Upper lobe of left lung (tissue), 6 donors: ENCODE data around the gene CTTN. TPM values are rescaled to one million over a fixed set of nuclear protein-coding genes. Genes with fewer than 3 reads are reported as not detected.
"Not testable (repeated sequence)": the region's sequence is repeated elsewhere in the genome, so short reads cannot be mapped to it uniquely, and the experiment has no call there.

Experiments used
- ATAC-seq, 2 donors: fragments of 200-7000 bp; cut with Tn5 transposase; one replicate each; pipeline ENCODE4 v1.9.1; 2022; ENCODE audit warnings: mild to moderate bottlenecking in 2 of 2, moderate library complexity in 2 of 2; ENCODE audit not compliant: low FRiP score in 2 of 2
- DNase-seq, 2 donors: peaks; one replicate each; pipeline ENCODE4 v3.0.0-alpha.2; 2019 to 2020
- H3K27ac ChIP-seq, 4 donors: fragments of 200-600 bp; sonication (generic); one replicate each; pipeline ENCODE4 v1.5.1; 2016 to 2019
- H3K27me3 ChIP-seq, 4 donors: fragments of 200-600 bp; sonication (generic); one replicate each; pipeline ENCODE4 v1.5.1; 2017 to 2019
- H3K36me3 ChIP-seq, 4 donors: fragments of 200-600 bp; sonication (generic); one replicate each; pipeline ENCODE4 v1.5.1; 2016 to 2019
- H3K4me1 ChIP-seq, 4 donors: fragments of 200-600 bp; sonication (generic); one replicate each; pipeline ENCODE4 v1.5.1; 2018 to 2019
- H3K4me3 ChIP-seq, 4 donors: fragments of 200-600 bp; sonication (generic); one replicate each; pipeline ENCODE4 v1.5.1; 2017 to 2019; ENCODE audit warnings: mild to moderate bottlenecking in 2 of 4, moderate library complexity in 1 of 4
- H3K9me3 ChIP-seq, 4 donors: fragments of 200-600 bp; sonication (generic); one replicate each; pipeline ENCODE4 v1.5.1; 2018 to 2019
- EP300 ChIP-seq, 4 donors: sonication (generic); formaldehyde crosslinking; IDR thresholded peaks; one replicate each; pipeline ENCODE4 v1.5.1; 2017; ENCODE audit warnings: antibody characterized with exemption in 4 of 4, control low read depth in 2 of 4
- POLR2A ChIP-seq, 4 donors: fragments of 450-650 bp; IDR thresholded peaks; one replicate each; pipeline ENCODE4 v1.5.1; 2016 to 2017; ENCODE audit warnings: antibody characterized with exemption in 4 of 4, mild to moderate bottlenecking in 2 of 4
- POLR2AphosphoS5 ChIP-seq, 2 donors: sonication (generic); formaldehyde crosslinking; IDR thresholded peaks; one replicate each; pipeline ENCODE4 v1.5.1; 2017; ENCODE audit warnings: antibody characterized with exemption in 2 of 2
- WGBS, 2 donors: methylation state at CpG; one replicate each; pipeline ENCODE4 v1.1.5; 2017 to 2018; 5-methylcytosine and 5-hydroxymethylcytosine counted together
- total RNA-seq, 6 donors: library from RNA; depleted of rRNA in 4 of 6; stranded (reverse); fragments of >200 nt in 4 of 6; gene quantifications; one replicate each; pipeline versions ENCODE4 v1.1.0 to v1.2.1, GENCODE V29; 2016 to 2021
- TF ChIP-seq, protein P1 (sequence below), 6 experiments: fragments of 450-650 bp in 4 of 6; fragments of 200-600 bp in 2 of 6; sonication (generic) in 2 of 6; IDR thresholded peaks; one replicate each; pipeline ENCODE4 v1.5.1; 2016 to 2019; ENCODE audit warnings: antibody characterized with exemption in 6 of 6
- donor health status: DM: no; HTN: no; CAD: no; lungs with moderate emphysema.
- donor health status: DM: no; HTN: yes; CAD: no; lungs with severe emphysema.

CTTN gene
- total RNA-seq, 6 donors from 2014 or later: 175 to 413 (median 218) TPM

DNA sequence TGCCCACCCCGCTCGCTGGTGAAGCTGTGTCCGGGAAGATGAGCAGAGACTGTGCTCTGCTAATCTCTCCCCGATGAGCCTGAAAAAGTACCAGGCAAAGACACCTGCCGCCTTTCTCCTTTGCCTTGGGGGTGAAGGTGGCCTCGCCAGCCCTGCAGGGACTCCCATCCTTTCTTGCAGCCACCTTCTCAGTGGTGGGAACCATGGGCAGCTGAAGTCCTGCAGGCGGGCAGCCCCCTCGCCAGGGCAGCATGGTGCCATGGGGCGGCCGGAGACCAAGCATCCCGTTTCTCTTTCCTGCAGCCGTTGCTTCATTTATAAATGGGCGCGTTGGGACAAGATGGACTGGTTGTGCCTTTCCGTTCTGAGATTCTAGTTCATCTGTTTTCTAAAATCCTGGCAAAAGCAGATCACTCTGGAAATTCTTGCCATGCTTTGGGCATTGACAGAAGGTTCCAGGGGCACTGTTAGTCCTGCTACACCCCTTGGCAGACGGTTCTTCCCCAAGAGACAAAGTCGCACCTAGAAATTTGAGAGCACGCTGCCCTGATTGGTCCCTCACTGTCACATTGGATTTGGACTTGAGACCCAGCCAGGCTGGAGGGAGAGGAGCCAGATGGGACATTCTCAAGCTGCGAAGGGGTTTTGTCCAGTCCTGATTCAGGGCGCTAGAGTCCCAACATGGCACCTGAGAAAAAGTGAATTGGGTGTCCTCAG is 7.5 kb downstream of the CTTN start:
- Histone ChIP-seq H3K27me3 (no peaks in the 10 kb centered on the region), H3K4me3 (no peak overlapping the region), H3K36me3 (peaks cover 22 to 55% (median 42%) of the 10 kb centered on the region in 4 donors), H3K9me3 (no peaks in the 10 kb centered on the region), H3K27ac (no peak overlapping the region), H3K4me1 (peaks cover 0 to 11% (median 2%) of the 10 kb centered on the region in 4 donors)
- ATAC-seq (no peak), DNase-seq (no peak)
- 87 to 90% methylated on average over 20 of the region's 20 CpGs for WGBS, 2 donors
- TF ChIP-seq EP300 (IDR thresholded peaks at IDR 0.05) (no peak), POLR2A (IDR thresholded peaks at IDR 0.05) (no peak), POLR2AphosphoS5 (IDR thresholded peaks at IDR 0.05) (no peak)
- TF ChIP-seq, protein P1, sequence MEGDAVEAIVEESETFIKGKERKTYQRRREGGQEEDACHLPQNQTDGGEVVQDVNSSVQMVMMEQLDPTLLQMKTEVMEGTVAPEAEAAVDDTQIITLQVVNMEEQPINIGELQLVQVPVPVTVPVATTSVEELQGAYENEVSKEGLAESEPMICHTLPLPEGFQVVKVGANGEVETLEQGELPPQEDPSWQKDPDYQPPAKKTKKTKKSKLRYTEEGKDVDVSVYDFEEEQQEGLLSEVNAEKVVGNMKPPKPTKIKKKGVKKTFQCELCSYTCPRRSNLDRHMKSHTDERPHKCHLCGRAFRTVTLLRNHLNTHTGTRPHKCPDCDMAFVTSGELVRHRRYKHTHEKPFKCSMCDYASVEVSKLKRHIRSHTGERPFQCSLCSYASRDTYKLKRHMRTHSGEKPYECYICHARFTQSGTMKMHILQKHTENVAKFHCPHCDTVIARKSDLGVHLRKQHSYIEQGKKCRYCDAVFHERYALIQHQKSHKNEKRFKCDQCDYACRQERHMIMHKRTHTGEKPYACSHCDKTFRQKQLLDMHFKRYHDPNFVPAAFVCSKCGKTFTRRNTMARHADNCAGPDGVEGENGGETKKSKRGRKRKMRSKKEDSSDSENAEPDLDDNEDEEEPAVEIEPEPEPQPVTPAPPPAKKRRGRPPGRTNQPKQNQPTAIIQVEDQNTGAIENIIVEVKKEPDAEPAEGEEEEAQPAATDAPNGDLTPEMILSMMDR (IDR thresholded peaks at IDR 0.05): no peak

GRCh38 chr11:70407121-70407520 is 8.8 kb downstream of the CTTN start:
- ATAC-seq (no peak), DNase-seq (no peak)
- Histone ChIP-seq H3K9me3 (no peaks in the 10 kb centered on the region), H3K27me3 (no peaks in the 10 kb centered on the region), H3K36me3 (peaks cover 27 to 68% (median 54%) of the 10 kb centered on the region in 4 donors), H3K27ac (no peak overlapping the region), H3K4me1 (peaks cover 0 to 6% (median 2%) of the 10 kb centered on the region in 4 donors), H3K4me3 (no peak overlapping the region)
- 79 to 89% methylated on average over 13 of the region's 13 CpGs for WGBS, 2 donors
- TF ChIP-seq POLR2AphosphoS5 (IDR thresholded peaks at IDR 0.05) (no peak), POLR2A (IDR thresholded peaks at IDR 0.05) (no peak), EP300 (IDR thresholded peaks at IDR 0.05) (no peak)
- TF ChIP-seq, protein P1 (IDR thresholded peaks at IDR 0.05): no peak

GRCh38 chr11:70407814-70408213 is 9.5 kb downstream of the CTTN start:
- no peaks in the 10 kb centered on the region for H3K27me3 ChIP-seq
- no peak overlapping the region for H3K27ac ChIP-seq

GRCh38 chr11:70408326-70408725 is 10.0 kb downstream of the CTTN start:
- peaks cover 27 to 80% (median 65%) of the 10 kb centered on the region in 4 donors for H3K36me3 ChIP-seq

More at GRCh38 chr11:70407814-70408213, 9.5 kb downstream of the CTTN start:
- H3K36me3 ChIP-seq: peaks cover 27 to 75% (median 60%) of the 10 kb centered on the region in 4 donors
- TF ChIP-seq POLR2AphosphoS5 (IDR thresholded peaks at IDR 0.05): no peak
- no peak overlapping the region for H3K4me3 ChIP-seq
- ATAC-seq (no peak), DNase-seq (no peak)
- no peaks in the 10 kb centered on the region for H3K9me3 ChIP-seq
- 91 to 94% methylated on average over 6 of the region's 6 CpGs for WGBS, 2 donors
- peaks cover 0 to under 1% (median 0%) of the 10 kb centered on the region in 4 donors for H3K4me1 ChIP-seq

DNA sequence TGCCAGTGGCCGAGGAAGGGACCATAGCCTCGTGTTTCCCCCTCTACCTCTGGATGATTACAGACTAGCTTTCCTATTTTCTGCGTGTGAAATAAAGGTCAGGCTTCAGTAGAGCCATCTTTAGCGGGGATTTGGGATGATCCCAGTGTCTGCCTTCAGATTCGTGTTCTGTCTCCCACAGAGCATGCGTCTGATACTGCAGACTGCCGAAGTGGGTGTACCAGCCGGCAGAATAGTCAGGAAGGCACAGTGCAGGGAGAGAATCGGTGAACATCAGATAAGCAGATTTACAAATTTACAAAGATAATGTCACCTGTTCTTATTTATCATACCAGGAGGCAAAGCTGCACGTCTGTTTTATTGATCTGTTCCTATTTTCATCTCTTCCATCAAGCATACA is 11.1 kb downstream of the CTTN start:
- Histone ChIP-seq H3K4me1 (no peaks in the 10 kb centered on the region), H3K36me3 (peaks cover 27 to 90% (median 74%) of the 10 kb centered on the region in 4 donors), H3K27ac (no peak overlapping the region), H3K4me3 (no peak overlapping the region), H3K9me3 (no peaks in the 10 kb centered on the region), H3K27me3 (no peaks in the 10 kb centered on the region)
- no peak for DNase-seq
- ATAC-seq: no peak
- TF ChIP-seq POLR2A (IDR thresholded peaks at IDR 0.05) (no peak), POLR2AphosphoS5 (IDR thresholded peaks at IDR 0.05) (no peak), EP300 (IDR thresholded peaks at IDR 0.05) (no peak)
- TF ChIP-seq, protein P1 (IDR thresholded peaks at IDR 0.05): no peak
- WGBS, 2 donors: 89 to 94% methylated on average over 10 of the region's 10 CpGs

More at GRCh38 chr11:70408326-70408725, 10.0 kb downstream of the CTTN start:
- DNase-seq, H3K27me3 ChIP-seq, H3K27ac ChIP-seq, H3K9me3 ChIP-seq, ATAC-seq, H3K4me3 ChIP-seq, H3K4me1 ChIP-seq: not testable (repeated sequence)
- 88 to 89% methylated on average over 4 of the region's 4 CpGs for WGBS, 2 donors

- WGBS, 2 donors: 91 to 94% methylated on average over 7 of the region's 7 CpGs
- TF ChIP-seq EP300 (IDR thresholded peaks at IDR 0.05): no peak
- no peak for TF ChIP-seq POLR2AphosphoS5 (IDR thresholded peaks at IDR 0.05)
- no peak for TF ChIP-seq POLR2A (IDR thresholded peaks at IDR 0.05)
- TF ChIP-seq, protein P1 (IDR thresholded peaks at IDR 0.05): no peak
- no peak overlapping the region for H3K4me3 ChIP-seq
- no peaks in the 10 kb centered on the region for H3K27me3 ChIP-seq
- DNase-seq (no peak), ATAC-seq (no peak)
- H3K9me3 ChIP-seq: no peaks in the 10 kb centered on the region
- peaks cover 27 to 94% (median 79%) of the 10 kb centered on the region in 4 donors for H3K36me3 ChIP-seq
- H3K27ac ChIP-seq: no peak overlapping the region
- H3K4me1 ChIP-seq: no peaks in the 10 kb centered on the region
Observed at GRCh38 chr11:70409871-70410270, 11.5 kb downstream of the CTTN start.
